Stimulated activated CD8-positive, alpha-beta memory T cell treated with anti-CD3 and anti-CD28 coated beads, Interleukin-15, amount 100 ng/mL, for 1 hour (primary cell): ENCODE data around the gene RPS15.
"Not testable (repeated sequence)": the region's sequence is repeated elsewhere in the genome, so short reads cannot be mapped to it uniquely, and the experiment has no call there.

Experiments
- DNase-seq: peaks from one replicate; pipeline ENCODE4 v3.0.0-alpha.2; 2020; ENCODE audit warnings: low read depth

RPS15 gene

GRCh38 chr19:1435378-1435989 lies 2.7 kb upstream of the RPS15 start:
- no peak for DNase-seq

- no peak for DNase-seq
These were observed 587 bp upstream of the RPS15 start for GRCh38 chr19:1437609-1438008.

GRCh38 chr19:1438933-1439354 lies 748 bp downstream of the RPS15 start:
- DNase-seq: no peak

- DNase-seq: not testable (repeated sequence)
These were observed 1.6 kb downstream of the RPS15 start for GRCh38 chr19:1439525-1440417.

- DNase-seq: no peak
These were observed 2.2 kb downstream of the RPS15 start for GRCh38 chr19:1440418-1440801.

GRCh38 chr19:1441022-1441426 lies 2.8 kb downstream of the RPS15 start:
- DNase-seq: no peak

GRCh38 chr19:1441677-1442438 lies 3.7 kb downstream of the RPS15 start:
- no peak for DNase-seq

GRCh38 chr19:1445185-1445931 lies 7.2 kb downstream of the RPS15 start:
- DNase-seq: peak; percentile 52

GRCh38 chr19:1445932-1446712 lies 7.9 kb downstream of the RPS15 start:
- DNase-seq: no peak

- DNase-seq: no peak
These were observed 8.7 kb downstream of the RPS15 start for GRCh38 chr19:1446713-1447481.

GRCh38 chr19:1447504-1447903 lies 9.3 kb downstream of the RPS15 start:
- DNase-seq: no peak

- no peak for DNase-seq
These were observed 9.7 kb downstream of the RPS15 start for GRCh38 chr19:1447944-1448343.

GRCh38 chr19:1449467-1450442 lies 11.6 kb downstream of the RPS15 start, which contains the start of gene APC2:
Gene APC2, plus strand, starts transcription at chr19:1450121. Its CDS starts 2,881 bp downstream, at chr19:1453002.
- DNase-seq: no peak

GRCh38 chr19:1450735-1451731 lies 12.8 kb downstream of the RPS15 start:
- DNase-seq: no peak

- DNase-seq: no peak
These were observed 14.0 kb downstream of the RPS15 start for GRCh38 chr19:1451916-1452801.

- DNase-seq: no peak
These were observed 14.8 kb downstream of the RPS15 start for GRCh38 chr19:1452802-1453524.
